NCI-H1417 (cell line): Measurements from ENCODE around the gene N4BP2L2.

ENCODE experiments used
- DNase-seq, 3 experiments: peaks; one replicate each; lab custom pipeline; 2025; lab: John Stamatoyannopoulos, UW

The N4BP2L2 gene

GRCh38 chr13:32530841-32531253 is 7.7 kb downstream of the N4BP2L2 start:
- DNase-seq: no peak

- DNase-seq: no peak
Measured at GRCh38 chr13:32528358-32528757, 10.2 kb downstream of the N4BP2L2 start.

DNA sequence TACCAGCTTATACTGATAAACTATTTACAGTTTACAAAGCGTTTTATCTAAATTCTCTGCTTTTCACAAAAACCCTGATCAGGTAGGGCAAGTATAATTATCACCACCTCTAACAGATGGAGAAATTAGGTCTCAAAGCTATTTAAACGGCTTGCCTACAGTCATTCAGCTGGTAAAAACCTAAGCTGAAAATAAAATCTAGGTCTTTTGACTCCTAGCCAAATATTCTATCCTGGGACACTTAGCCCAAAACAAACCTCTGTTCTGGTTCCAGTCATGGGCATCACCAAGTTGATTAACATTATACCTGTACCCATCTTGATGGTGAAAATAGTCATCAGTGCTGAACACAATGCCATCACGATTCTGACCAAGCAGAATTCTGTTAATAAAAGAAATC is 11.4 kb downstream of the N4BP2L2 start:
- DNase-seq: no peak

DNA sequence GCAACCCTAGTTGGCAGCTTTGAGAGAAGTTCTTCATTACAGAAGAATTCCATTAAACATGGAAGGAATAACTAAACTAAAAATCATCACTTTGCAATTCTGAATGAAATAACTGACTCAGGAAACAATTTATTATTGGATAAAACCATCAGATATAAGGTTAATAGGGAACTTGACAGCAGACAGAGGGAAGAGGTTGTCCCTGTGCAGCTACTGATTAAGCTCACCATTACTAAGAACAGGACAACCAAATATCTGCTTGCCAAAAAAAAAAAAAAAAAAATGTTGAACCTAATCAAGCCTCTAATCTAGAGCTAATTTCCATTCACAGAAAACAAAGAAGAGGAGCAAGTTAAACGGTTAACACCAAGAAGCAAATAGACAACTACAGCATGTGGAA is 12.8 kb downstream of the N4BP2L2 start:
- DNase-seq: no peak

- no peak for DNase-seq
Measured at GRCh38 chr13:32515246-32515645, 23.3 kb downstream of the N4BP2L2 start.

GRCh38 chr13:32511482-32511881 is 27.1 kb downstream of the N4BP2L2 start:
- DNase-seq: no peak

- DNase-seq: no peak
Measured at GRCh38 chr13:32504876-32505275, 33.7 kb downstream of the N4BP2L2 start.

- no peak for DNase-seq
Measured at GRCh38 chr13:32504263-32504662, 34.3 kb downstream of the N4BP2L2 start.

- no peak for DNase-seq
Measured at GRCh38 chr13:32503727-32504126, 34.9 kb downstream of the N4BP2L2 start.

- no peak for DNase-seq
Measured at GRCh38 chr13:32501064-32501463, 37.5 kb downstream of the N4BP2L2 start.

DNA sequence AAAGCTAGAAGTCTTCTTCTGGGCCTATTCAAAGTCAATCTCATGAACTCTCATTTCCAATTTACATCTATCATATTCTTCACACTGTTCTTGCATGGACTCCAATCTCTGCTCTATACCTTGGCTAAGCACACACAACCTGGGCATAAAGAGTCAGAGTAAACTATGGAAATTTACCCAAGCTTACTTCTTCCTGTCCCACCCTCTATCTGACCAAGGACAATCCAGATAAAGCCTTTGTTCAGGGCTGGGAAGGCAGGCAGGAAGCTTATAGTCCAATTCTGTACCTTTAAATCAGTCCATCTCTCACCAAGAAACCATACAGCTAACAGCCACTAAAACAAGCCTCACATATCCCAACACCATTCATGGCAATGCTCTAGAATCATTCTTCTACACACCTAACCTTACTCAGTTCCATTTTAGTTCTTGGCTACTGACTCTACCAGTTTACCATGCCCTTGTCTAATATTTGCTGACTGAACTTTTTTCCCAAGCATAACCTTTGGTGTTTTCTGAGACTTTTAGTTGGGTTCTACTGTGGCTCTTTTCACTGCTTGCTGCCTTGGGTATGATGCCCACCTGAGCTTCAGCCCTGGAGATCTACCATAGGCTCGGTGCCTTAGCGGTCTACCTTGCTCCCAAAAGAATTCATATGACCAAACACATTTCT is 38.9 kb downstream of the N4BP2L2 start:
- DNase-seq: no peak

GRCh38 chr13:32497589-32497988 is 41.0 kb downstream of the N4BP2L2 start:
- no peak for DNase-seq

- DNase-seq: no peak
Measured at GRCh38 chr13:32496599-32497160, 41.9 kb downstream of the N4BP2L2 start.

DNA sequence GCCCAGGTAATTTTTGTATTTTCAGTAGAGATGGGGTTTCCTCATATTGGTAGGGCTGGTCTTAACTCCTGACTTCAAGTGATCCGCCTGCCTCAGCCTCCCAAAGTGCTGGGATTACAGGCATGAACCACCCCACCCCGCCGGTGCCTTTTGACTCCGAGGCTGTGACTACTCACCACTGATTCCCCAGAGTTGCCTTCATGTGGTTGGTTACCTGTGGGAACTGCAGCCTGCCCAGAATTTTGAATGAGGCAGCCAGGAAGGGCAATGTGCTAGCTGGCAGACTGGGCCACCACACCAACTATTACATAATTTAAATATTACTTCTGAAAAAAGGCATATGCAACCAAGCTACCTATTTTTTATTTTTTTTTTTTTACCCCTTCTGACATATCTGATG is 42.8 kb downstream of the N4BP2L2 start:
- no peak for DNase-seq

GRCh38 chr13:32495429-32495828 is 43.2 kb downstream of the N4BP2L2 start:
- no peak for DNase-seq

- no peak for DNase-seq
Measured at GRCh38 chr13:32491028-32491427, 47.6 kb downstream of the N4BP2L2 start.

DNA sequence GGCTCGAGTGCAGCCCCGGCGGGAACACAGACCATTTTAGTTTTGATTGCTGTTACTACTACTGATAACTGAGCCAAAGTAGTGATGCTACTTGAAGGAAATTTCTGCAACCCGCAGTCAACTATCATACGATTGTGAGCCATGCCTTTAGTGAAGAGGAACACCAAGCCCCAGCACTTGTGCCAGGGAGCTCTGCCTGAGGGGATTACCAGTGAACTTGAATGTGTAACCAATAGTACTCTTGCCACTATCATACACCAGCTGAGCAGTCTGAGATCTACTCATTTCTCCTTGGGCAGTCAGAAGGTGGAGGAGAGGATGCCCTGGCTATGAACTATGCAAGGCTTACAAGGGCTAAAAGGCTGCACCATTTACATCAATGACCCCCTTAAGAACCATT is 61.7 kb downstream of the N4BP2L2 start:
- no peak for DNase-seq

DNA sequence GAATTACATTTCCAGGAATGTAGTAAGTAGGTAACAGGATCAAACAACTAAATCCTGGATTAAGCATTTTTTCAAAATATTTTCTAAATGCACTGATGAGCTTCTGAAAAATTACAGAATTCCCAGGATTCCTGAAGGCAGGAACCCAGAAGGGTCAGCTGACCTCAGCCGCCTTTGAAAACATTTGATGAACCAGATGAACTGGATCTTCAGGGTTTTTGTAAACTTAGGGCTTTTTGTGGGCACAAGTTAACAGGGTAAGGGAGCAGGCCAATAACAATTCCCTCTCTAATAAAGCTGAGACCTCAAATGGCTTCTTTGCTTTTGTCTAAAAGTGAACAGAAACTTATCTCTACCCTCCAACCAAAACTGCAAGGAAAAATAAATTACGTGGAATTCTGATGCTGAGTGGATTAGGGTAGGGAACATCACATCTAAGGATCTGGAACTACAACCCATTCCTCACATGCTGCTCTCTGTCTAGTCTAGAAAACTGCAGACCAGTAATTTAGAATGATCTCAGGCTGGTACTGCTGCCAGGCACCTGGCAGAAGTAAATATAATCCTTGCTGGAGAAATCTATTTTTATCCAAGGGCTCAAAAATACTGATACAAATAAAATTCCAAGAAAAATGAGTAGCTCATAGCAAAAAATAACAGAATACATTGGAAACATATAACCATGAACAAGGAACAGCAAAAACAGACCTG is 62.4 kb downstream of the N4BP2L2 start:
- DNase-seq: no peak

GRCh38 chr13:32474999-32475792 is 63.4 kb downstream of the N4BP2L2 start:
- DNase-seq: no peak

- no peak for DNase-seq
Measured at GRCh38 chr13:32473650-32474049, 64.9 kb downstream of the N4BP2L2 start.

DNA sequence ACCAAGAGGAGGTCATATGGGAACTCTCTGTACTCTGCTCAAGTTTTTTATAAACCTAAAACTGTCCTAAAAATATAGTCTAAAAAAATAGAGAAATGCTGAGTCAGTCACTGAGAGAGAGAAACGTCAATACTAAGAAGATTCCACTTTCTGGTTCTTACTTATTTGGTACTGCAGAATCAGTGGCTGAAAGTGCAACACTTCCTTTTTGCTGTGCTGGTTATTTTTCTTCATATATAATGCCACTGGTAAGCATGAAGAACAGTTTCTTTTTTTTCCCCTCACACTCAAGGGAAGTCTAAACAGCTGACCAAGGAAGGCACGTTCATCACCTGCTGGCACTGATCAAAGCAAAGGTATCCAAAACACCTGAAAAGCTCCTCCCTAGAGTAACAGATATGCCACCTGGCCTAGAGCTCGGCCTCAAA is 66.4 kb downstream of the N4BP2L2 start:
- DNase-seq: no peak

- DNase-seq: no peak
Measured at GRCh38 chr13:32471187-32471922, 67.2 kb downstream of the N4BP2L2 start.
